Cardiac muscle cell (in vitro differentiated cells and primary cell): ENCODE data around the gene ASB18. TPM values are rescaled to one million over a fixed set of nuclear protein-coding genes. Genes with fewer than 3 reads are reported as not detected.
"Not testable (repeated sequence)": the region's sequence is repeated elsewhere in the genome, so short reads cannot be mapped to it uniquely, and the experiment has no call there.

ENCODE experiments used
- DNase-seq, 2 donors: peaks; one replicate each; pipeline versions ENCODE4 v3.0.0 to v3.0.0-alpha.2; 2010 to 2017; ENCODE audit warnings: low read depth in 1 of 2, low spot score in 1 of 2
- H3K27ac ChIP-seq: fragments of 200-600 bp; sonication (generic); 2 replicates; pipeline ENCODE4 v1.5.1; 2016
- H3K27me3 ChIP-seq: fragments of 200-600 bp; sonication (generic); 2 replicates; pipeline ENCODE4 v1.6.0; 2016; ENCODE audit warnings: control low read depth
- H3K36me3 ChIP-seq: fragments of 200-600 bp; sonication (generic); 2 replicates; pipeline ENCODE4 v1.5.1; 2016; ENCODE audit warnings: control low read depth
- H3K4me1 ChIP-seq: fragments of 200-600 bp; sonication (generic); 2 replicates; pipeline ENCODE4 v1.8.1; 2017; ENCODE audit warnings: low read depth, mild to moderate bottlenecking, mixed run types
- H3K4me3 ChIP-seq: fragments of 200-600 bp; sonication (generic); 2 replicates; pipeline ENCODE4 v1.5.1; 2016; ENCODE audit warnings: mild to moderate bottlenecking
- H3K9me3 ChIP-seq: fragments of 200-600 bp; sonication (generic); 2 replicates; pipeline ENCODE4 v1.5.1; 2017; ENCODE audit warnings: low read depth, mild to moderate bottlenecking, control low read depth
- polyA plus RNA-seq: library from polyadenylated mRNA; unstranded; fragments of >200 nt; fragmentation: Nextera tagmentation; extraction: Ambion mirVana; gene quantifications from 2 replicates; pipeline ENCODE4 v1.2.1, GENCODE V29; 2016
- total RNA-seq: library from RNA; depleted of rRNA; stranded (reverse); fragments of >200 nt; gene quantifications from 2 replicates; pipeline ENCODE4 v1.2.3, GENCODE V29; 2016
- TF ChIP-seq, protein P1 (sequence below): IDR thresholded peaks from 2 replicates; pipeline ENCODE4 v1.5.1; 2012; ENCODE audit warnings: low read depth, mild to moderate bottlenecking, low read length

Gene ASB18
- total and polyA plus RNA-seq, 2 experiments from 2014 or later, result 0.70 TPM; not detected in 1

DNA sequence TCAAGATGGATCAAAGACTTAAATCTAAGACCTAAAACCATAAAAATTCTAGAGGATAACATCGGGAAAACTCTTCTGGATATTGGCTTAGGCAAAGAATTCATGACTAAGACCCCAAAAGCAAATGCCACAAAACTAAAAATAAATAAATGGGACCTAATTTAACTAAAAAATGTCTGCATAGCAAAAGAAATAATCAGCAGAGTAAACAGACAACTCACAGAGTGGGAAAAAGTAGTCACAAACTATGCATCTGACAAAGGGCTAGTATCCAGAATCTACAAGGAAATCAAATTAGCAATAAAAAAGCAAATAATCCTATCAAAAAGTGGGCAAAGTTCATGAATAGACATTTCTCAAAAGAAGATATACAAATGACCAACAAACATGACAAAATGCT is 18.2 kb upstream of the ASB18 start:
- Histone ChIP-seq H3K4me3 (no peak overlapping the region), H3K27me3 (no peaks in the 10 kb centered on the region)

DNA sequence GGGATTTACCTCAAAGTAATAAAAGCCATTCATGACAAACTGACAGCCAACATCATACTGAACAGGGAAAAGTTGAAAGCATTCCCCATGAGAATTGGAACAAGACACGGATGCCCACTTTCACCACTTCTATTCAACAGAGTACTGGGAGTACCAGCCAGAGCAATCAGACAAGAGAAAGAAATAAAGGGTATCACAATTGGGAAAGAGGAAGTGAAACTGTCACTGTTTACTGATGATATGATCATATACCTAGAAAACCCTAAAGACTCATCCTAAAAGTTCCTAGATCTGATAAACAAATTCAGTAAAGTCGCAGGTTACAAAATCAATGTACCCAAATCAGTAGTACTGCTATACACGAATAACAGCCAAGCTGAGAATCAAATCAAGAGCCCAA is 17.2 kb upstream of the ASB18 start:
- H3K9me3 ChIP-seq, result no peaks in the 10 kb centered on the region
- H3K27me3 ChIP-seq, result no peaks in the 10 kb centered on the region
- H3K4me1 ChIP-seq, result no peaks in the 10 kb centered on the region
- no peak for DNase-seq
- TF ChIP-seq, protein P1, sequence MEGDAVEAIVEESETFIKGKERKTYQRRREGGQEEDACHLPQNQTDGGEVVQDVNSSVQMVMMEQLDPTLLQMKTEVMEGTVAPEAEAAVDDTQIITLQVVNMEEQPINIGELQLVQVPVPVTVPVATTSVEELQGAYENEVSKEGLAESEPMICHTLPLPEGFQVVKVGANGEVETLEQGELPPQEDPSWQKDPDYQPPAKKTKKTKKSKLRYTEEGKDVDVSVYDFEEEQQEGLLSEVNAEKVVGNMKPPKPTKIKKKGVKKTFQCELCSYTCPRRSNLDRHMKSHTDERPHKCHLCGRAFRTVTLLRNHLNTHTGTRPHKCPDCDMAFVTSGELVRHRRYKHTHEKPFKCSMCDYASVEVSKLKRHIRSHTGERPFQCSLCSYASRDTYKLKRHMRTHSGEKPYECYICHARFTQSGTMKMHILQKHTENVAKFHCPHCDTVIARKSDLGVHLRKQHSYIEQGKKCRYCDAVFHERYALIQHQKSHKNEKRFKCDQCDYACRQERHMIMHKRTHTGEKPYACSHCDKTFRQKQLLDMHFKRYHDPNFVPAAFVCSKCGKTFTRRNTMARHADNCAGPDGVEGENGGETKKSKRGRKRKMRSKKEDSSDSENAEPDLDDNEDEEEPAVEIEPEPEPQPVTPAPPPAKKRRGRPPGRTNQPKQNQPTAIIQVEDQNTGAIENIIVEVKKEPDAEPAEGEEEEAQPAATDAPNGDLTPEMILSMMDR, result no peak
- no peaks in the 10 kb centered on the region for H3K36me3 ChIP-seq
- no peak overlapping the region for H3K4me3 ChIP-seq
- no peak overlapping the region for H3K27ac ChIP-seq

More for the DNA sequence above, 18.2 kb upstream of the ASB18 start:
- TF ChIP-seq, protein P1, result no peak
- Histone ChIP-seq H3K9me3 (no peaks in the 10 kb centered on the region), H3K36me3 (no peaks in the 10 kb centered on the region), H3K4me1 (no peaks in the 10 kb centered on the region), H3K27ac (no peak overlapping the region)
- no peak for DNase-seq

DNA sequence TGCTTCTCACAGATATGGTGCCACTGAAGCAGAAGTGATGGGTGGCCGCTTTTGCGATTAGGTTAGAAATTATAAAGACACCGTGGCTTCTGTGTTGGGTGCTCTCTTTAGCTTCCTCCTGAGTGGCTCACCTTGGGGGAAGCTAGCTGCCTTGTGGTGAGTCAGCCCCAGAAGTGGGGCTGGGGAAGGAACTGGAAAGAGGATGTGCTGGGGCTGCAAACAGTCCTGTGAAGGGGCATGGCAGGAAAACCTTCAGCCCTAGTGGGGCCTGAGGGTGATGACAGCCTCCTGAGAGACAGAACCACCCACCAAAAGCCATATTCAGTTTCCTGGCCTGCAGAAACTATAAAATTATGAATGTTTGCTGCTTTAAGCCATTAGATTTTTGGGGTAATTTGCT is 8.9 kb upstream of the ASB18 start:
- no peak for DNase-seq
- Histone ChIP-seq H3K4me3 (no peak overlapping the region), H3K9me3 (no peaks in the 10 kb centered on the region), H3K4me1 (no peaks in the 10 kb centered on the region), H3K36me3 (no peaks in the 10 kb centered on the region), H3K27ac (no peak overlapping the region), H3K27me3 (no peaks in the 10 kb centered on the region)
- TF ChIP-seq, protein P1, result no peak

DNA sequence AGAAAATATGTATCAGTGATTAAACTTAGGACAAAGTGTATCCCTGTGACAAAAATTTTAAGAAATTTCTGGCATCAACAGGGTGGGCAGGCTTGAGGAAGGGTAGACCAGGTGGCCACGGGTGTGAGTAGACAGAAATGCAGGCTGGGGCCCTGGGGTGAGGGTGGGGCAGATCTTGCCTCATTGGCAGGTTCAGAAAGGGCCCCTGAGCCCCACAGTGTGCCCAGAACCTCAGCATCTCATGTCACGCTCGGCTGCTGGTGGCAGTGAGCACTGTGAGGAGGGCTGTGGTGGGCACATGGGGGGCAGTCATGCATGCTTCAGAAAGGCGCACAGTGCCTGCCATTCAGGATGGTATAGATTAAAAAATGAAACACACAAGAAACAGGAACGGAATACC is 7.6 kb upstream of the ASB18 start:
- Histone ChIP-seq H3K4me3 (no peak overlapping the region), H3K27ac (no peak overlapping the region)
- TF ChIP-seq, protein P1, result no peak

DNA sequence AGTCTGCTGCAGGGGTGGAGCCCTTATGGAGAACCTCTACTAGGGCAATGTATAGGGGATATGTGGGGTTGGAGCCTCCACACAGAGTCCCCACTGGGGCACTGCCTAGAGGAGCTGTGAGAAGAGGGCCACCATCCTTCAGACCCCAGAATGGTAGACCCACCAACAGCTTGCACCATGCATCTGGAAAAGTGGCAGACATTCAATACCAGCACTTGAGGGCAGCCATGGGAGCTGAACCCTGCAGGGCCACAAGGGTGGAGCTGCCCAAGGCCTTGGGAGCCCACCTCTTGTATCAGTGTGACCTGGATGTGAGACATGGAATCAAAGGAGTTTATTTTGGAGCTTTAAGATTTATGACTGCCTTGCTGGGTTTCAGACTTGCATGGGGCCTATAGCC is 5.7 kb upstream of the ASB18 start:
- not testable (repeated sequence) for H3K9me3 ChIP-seq, H3K27ac ChIP-seq, H3K36me3 ChIP-seq, H3K4me1 ChIP-seq, DNase-seq, H3K4me3 ChIP-seq, H3K27me3 ChIP-seq

More for the DNA sequence above, 7.6 kb upstream of the ASB18 start:
- no peaks in the 10 kb centered on the region for H3K27me3 ChIP-seq
- no peaks in the 10 kb centered on the region for H3K36me3 ChIP-seq
- H3K9me3 ChIP-seq, result no peaks in the 10 kb centered on the region
- no peaks in the 10 kb centered on the region for H3K4me1 ChIP-seq
- DNase-seq, result no peak

DNA sequence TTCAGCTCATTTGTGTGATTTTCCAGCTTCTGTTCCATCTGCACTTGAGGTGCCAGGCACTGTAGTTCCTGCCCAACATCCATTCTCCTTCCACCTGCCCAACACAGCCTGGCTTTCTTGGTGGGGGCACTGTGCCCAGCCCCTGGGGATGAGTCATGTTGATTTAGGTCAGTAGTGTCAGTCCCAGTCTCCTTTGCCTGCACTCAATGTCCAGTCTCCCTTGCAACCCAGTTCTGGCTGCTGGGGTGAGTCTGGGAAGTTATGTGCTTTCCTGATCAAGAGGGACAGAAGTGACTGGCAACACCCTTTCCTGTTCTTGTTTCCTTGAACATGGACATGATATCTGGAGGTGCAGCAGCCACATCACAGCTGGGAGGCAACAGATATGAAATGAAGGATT is 1.5 kb upstream of the ASB18 start:
- Histone ChIP-seq H3K4me1 (peaks cover 10% of the 10 kb centered on the region), H3K4me3 (no peak overlapping the region), H3K9me3 (no peaks in the 10 kb centered on the region), H3K36me3 (no peaks in the 10 kb centered on the region), H3K27me3 (no peaks in the 10 kb centered on the region), H3K27ac (no peak overlapping the region)
- TF ChIP-seq, protein P1, result no peak
- DNase-seq, result no peak
